Activated CD4-positive, alpha-beta T cell treated with anti-CD3 and anti-CD28 coated beads, Interleukin-2, amount 50 U/mL, for 24 hours (primary cell): Measurements from ENCODE around the gene ATP1B3.

Source experiments
- DNase-seq, 2 donors: peaks; one replicate each; pipeline ENCODE4 v3.0.0-alpha.2; 2020; ENCODE audit warnings: low read depth in 1 of 2, low spot score in 1 of 2

ATP1B3 gene

DNA sequence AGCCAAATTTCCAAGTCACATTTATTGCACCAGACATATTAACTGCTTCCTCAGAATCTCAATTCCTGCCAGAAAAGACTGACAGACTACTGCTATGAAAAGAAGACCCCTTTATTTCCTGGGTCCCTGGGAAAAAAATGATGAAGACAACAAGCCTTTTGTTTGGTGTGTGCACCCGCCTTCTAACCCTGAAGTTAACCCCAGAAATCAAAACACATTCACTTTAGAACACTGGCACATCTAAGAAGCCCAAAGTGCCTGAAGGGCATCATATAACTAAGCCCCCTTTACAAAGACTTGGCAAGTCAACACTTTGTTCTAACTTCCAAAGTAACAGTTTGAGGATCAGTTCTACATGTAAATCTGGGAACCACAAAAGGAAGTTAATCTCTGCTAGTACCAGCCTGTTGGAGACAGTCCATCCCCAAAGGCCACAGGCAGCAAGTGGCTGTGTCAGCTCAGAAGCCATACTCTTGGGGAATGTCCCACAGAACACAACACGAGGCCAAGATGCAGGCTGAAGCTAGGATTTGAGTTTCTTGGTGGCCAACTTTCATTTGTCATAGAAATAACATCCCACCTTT lies 16.3 kb upstream of the ATP1B3 start:
- DNase-seq: no peak

DNA sequence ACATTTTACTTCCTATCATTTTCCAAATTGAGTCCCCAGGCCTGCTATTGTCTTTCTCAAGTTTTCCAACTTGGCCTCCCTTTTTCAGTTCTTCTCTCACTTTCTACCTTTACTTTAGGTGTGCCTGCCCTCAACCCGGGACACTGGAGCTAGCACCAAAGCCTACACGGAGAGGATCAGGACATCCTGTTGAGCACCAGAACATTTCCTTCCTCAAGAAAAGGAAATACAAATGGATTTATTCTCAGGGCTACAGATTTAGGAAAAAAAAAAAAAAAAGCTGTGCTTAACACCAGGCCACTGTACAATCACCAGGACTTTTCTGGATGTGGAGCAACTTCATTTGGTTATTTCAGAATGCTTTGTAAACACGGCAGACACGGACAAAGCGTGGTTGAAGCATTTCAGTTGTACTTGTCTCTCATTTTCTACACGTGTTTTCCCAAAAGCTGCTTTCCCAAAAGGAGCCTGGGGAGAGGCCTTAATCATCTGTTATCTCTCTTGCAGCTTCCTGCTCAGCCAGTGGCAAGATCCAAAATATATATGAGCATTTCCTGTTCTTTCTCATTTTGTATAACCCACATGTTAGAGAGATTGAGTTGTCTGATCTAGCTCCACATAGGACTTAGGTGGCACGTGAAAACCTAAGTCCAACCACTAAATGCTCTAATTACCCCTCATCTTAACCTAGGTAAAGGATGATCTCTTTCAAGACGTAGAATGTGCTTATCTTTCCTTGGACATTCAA lies 15.5 kb upstream of the ATP1B3 start:
- DNase-seq: no peak

GRCh38 chr3:141862279-141862816 lies 14.1 kb upstream of the ATP1B3 start:
- no peak for DNase-seq

DNA sequence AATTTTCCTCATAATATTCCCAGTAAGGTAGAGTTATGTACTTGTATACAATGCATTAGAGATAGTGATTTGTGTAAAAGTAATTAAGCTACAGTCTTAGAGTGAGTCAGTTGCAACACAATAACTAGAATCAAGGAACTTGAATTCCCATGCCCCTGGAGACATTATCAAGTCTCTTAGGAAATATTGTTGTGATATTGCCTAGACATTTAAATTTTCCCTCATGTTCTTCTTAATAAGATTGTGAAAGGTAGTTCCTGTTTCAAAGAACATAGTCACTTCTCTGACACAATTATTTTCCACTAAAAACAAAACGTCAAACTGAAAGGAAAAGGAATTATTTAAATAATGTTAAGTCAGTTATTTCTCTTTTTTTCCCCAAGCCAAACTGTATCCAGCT lies 13.0 kb upstream of the ATP1B3 start:
- DNase-seq: no peak

GRCh38 chr3:141864281-141864970 lies 12.0 kb upstream of the ATP1B3 start:
- DNase-seq: no peak

DNA sequence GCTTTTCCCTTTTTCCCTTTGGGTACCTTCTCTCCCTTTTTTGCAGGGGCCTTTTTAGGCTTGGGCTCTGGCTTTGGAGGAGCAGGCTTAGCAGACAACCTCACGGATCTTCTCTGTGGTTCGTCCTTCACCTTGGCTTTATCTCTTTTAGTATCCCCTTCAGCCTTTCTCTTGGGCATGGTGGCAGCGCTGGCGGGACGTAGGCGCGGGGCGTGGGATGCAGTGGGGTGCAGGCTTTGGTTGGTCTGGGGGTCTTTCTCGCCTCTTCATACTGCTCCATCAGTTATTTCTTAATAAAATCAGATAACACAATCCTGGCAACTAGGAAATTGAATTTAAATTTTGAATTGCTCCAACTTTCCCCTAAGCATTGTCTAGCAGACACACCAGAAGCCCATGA lies 11.3 kb upstream of the ATP1B3 start:
- DNase-seq: no peak

GRCh38 chr3:141870091-141870687 lies 6.3 kb upstream of the ATP1B3 start:
- no peak for DNase-seq

- DNase-seq: peak; percentile 67 to 80
Observed at GRCh38 chr3:141875374-141875892, 1.0 kb upstream of the ATP1B3 start.

DNA sequence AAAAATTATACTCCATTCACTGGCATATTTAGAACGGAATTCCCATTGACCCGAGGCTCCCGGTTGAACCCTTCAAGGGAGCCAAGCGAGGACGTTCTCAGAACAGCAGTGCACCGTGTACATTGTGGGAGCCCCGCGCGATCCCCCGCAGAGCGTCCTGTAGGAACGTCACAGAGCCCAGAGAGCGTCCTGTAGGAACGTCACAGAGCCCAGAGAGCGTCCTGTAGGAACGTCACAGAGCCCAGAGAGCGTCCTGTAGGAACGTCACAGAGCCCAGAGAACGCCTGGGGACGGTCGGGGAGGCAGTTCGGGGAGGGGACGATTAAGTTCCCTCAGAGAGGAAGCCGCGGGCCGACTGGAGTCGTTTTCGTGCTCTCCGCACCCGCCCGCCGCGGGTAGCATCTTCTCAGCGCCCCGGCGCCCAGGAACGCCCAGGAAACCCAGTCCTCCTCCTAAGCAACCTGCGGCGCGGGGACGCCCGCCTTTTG lies 506 bp upstream of the ATP1B3 start:
- peak in 1 of 2 donors; percentile 56 for DNase-seq

GRCh38 chr3:141876891-141877621 lies 613 bp downstream of the ATP1B3 start:
- peak; percentile 40 to 58 for DNase-seq

DNA sequence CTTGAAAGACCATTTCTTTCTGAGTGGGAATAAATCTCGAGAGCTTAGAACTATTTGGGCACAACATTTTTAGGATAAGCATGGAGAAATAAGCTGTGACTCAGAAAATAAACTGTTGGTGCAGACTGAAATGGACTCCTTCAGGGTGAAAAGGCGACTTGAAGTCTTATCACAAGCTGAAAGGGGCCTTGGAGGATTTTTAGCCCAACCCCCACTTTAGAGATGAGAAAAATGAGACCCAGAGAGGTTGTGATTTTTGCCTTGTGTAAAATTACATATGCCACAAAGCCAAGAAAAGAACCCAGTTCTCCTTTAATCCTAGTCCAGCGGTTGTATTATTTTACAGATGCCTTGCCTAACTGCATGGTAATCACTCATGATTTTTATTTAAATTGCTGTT lies 1.5 kb downstream of the ATP1B3 start:
- no peak for DNase-seq

DNA sequence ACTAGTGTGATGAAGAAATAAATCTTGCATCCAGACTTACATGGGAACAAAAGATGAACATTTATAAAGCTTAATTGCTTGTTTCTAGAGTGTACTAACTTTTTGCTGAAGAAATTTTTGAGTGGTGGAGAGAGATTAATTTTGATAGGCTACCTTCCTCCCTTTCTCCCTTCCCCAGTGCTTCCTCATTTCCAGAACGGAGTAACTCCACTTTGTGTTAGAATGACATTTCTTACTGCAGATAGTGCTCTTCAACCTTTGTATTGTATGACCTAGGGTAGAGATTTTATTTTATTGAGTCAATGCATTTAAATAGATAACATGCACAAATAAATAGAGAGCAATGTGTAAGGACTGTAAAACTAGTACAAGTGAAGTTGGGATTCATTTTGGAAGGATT lies 1.9 kb downstream of the ATP1B3 start:
- no peak for DNase-seq

DNA sequence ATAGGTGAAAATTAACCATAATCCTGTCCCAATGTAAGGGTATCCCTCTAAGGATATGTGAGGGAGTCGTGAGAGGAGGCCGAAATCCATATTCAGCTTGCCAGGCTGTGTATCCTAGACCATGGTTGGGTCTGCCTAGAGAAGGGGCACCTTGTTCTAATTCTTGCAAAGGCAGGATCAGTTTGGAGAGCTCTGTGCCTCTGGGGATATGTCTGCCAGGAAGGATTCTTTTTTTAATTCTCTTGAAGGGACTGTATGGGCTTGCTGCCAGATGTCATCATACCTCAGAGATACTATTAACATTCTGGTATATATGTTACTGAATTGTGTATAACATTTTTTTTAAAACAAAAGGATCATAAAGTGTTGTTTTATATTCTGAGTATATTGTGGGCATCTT lies 2.4 kb downstream of the ATP1B3 start:
- no peak for DNase-seq

DNA sequence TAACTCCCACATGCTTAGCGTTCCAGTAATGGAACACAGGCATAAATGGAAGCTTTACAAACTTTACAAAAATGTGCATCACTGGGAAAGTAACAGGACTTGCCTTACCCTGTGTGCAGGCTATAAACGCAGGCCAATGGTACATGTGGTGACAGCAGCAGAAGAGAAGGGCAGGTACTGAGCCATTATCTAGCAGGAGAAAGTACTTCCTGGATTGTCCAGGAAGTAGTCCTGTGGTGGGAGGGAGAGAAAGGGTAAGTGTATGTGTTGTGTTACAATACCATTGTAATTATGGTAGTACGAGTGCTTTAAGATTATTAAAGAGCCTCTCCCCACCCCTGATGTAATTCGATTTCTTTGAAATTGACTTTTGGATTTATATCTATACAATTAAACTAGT lies 5.3 kb downstream of the ATP1B3 start:
- no peak for DNase-seq

GRCh38 chr3:141887051-141887450 lies 10.6 kb downstream of the ATP1B3 start:
- no peak for DNase-seq

- peak in 1 of 2 donors; percentile 3 for DNase-seq
Observed at GRCh38 chr3:141888548-141888947, 12.1 kb downstream of the ATP1B3 start.

GRCh38 chr3:141894524-141895176 lies 18.2 kb downstream of the ATP1B3 start:
- no peak for DNase-seq

- DNase-seq: no peak
Observed at GRCh38 chr3:141895731-141896130, 19.3 kb downstream of the ATP1B3 start.

GRCh38 chr3:141898908-141899307 lies 22.5 kb downstream of the ATP1B3 start:
- no peak for DNase-seq

GRCh38 chr3:141900343-141900742 lies 23.9 kb downstream of the ATP1B3 start:
- DNase-seq: no peak
